Islet precursor cell (in vitro differentiated cells): ENCODE data around the gene ZDHHC7.
"Not testable (repeated sequence)": the region's sequence is repeated elsewhere in the genome, so short reads cannot be mapped to it uniquely, and the experiment has no call there.

Source experiments
- DNase-seq: peaks from one replicate; pipeline ENCODE4 v3.0.0-alpha.2; 2018

The ZDHHC7 gene

DNA sequence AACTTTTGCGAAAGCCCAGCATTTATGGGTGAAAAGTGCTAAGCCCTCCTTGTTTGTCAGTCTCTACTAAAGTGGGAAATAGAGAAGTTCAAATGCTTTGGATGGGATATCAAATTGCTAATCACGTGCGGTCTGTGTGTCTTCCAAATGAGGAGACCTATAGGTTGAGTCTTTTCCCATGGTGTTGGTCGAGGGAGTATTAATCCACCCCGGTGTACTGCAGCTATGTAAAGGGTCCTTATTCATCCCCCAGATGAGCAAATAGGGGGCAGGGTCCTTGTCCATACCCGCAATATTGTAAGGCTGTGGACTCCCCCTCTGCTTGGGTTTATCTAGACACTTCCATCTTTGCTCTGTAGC is 30.8 kb upstream of the ZDHHC7 start:
- no peak for DNase-seq

DNA sequence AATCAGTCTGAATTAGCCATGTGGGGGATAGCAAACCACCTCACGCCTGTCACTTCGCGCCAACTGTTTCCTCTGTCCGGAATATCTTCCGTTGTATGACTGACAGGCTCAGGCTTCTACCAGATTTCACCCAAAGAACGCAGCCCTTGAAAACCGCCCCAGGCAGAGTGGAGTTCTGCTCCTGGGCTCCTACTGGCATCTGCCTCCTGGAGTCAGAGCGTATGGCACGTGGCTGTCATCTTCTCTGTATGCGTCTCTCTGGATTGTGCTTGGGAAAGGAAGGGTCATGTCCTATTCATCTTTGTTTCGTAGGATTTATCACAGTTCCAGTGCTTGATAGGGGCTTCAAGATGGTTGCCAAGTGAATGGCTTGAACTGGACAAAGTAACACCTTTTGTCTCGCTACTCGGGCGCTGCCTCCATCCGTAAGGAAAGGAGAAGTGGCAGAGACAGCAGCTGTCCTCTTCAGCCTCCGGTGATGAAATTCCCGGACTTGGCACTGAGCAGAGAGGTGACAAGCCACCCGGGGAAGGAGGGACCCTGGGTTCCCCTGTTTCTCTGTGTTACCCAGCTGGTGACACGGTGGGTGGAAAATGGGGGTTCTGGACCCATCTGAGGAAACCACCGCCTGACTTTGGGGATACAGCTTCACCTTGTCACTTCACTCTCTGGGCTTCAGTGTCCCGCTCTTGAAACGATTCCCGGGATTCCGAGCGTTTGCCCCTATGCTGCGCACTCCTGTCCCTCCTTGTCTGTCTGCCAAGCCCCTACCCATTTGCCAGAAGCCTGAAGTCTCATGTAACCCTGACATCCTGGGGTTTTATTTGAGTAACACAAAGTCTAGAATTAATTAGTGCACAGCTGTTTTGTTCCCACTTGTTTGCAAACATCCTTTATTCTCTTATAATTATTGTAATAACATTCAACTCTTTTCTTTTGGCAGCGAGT is 30.2 kb upstream of the ZDHHC7 start:
- no peak for DNase-seq

DNA sequence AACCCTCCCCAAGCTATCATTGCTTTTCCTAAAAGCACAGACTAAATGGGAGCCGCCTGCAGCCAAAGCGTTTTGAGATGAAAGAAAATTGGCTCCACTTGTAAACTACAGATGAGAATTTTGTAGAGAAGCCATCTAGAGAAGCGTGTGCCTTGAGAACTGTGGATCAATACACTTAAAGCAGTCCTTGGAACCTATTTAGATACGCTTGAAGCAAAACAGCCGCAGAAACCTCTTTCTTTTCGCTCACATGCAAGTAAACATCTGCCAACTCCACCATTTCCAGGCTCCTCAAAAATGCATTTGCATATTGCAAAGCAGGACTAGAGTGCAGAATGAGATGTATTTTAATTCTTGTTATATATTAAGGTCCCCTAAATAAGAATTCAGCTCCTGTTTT is 29.4 kb upstream of the ZDHHC7 start:
- no peak for DNase-seq

DNA sequence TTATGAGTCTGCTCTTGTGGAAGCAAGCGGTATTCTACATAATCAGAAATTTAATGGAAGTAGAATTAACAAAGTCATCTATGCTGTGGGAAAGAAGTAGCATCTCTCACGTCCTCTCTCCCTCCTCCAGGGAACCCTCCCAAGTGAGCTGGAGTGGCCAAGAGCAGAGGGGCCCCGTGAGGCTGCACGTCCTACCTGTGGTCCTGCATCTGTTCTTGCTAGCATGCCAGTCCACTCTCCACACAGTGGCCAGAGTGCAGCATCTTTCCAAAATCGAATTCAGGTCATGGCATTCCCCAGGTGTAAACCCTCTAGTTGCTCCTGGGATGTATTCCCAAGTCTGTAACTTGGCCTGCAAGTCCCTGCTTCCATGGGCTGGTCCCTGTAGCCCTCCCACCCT is 26.4 kb upstream of the ZDHHC7 start:
- no peak for DNase-seq

DNA sequence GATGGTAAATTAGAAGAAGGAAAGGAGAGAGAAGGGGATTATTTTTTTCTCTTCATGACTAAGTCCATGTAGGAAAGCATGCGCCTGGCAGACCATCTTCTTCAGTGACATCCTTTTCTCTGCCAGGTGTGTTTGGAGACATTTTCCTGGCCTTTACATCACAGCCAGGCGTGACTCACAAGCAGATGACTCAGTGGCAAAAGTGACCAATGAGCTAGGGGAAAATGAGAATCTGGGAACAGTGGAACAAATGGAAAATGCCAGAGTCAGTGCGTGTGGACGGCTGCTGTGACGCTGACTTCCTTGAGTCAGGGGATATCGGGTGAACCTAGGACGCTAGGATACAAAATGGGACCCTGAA is 25.7 kb upstream of the ZDHHC7 start:
- DNase-seq, result peak; percentile 82

DNA sequence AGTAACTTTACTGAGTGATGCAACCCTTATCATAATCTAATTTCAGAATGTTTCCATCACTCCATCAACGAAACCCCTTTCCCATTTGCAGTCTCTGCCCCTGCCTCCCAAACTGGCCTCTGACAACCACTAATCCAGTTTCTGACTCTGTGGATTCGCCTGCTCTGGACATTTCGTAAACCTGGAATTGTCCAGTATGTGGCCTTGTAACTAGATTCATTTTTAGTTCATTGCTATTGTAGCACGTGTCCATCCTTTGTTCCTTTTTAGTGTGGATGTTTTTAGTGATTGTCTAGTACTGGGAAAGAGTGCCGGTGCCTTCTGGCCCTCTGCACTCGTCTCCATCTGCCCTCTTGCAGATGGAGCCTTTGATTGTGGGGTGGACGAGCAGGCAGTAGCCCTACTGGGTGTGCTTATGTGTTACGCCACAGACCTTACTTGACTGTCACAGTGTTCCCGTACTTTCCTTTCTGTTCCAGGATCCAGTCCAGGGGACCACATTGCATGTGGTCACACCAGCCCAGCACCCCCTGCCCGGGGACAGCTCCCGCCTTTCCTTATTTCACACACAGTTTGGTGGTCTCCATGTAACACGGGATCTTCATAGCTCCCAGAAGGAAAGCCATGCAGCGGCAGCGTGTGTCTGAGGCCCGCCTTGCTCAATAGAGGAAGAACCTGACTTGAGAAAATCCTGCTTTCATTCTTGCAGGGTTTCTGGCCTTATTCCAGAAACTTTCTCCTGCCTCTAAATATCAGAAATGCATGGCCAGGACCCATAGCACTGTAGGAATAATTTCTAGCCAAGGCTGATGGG is 25.1 kb upstream of the ZDHHC7 start:
- no peak for DNase-seq

DNA sequence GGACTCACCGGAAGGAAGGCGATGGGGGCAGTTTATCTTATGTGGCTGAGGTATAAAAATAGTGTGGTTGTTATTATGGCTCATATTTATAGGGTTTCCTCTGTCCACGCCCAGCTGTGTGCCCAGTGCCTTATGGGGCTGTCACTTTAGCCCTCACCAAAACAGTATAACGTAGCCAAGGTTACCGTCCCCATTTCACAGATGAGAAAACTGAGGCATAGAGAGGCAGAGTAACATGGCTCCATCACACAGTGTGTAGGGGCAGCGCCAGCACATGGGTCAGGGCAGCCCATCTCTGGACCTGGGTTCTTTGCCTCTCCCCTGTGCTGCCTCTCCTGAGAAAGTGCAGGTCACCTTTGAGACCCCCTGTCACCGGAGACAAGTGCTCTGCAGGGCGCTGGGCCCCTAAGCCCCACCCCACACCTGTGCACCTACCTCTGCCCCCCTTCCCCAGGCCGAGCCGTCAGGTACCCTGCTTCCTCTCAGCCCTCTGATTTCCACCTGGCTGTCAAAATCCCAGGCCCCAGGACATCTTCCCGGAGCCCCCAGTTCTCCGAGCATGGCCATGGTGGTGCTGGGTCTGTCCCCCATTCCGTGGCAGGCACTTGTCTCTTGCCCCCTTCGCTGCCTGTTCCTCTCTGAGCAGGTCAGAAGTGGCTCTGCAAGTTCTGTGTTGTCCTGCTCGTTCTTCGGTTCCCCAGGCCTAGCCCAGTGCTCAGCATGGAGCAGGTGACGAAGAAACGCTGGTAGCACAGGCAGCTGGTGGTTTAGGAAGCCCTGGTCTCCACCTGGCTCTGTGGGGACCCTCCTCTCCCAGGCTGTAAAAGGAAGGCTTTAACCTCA is 23.5 kb upstream of the ZDHHC7 start:
- DNase-seq, result no peak

DNA sequence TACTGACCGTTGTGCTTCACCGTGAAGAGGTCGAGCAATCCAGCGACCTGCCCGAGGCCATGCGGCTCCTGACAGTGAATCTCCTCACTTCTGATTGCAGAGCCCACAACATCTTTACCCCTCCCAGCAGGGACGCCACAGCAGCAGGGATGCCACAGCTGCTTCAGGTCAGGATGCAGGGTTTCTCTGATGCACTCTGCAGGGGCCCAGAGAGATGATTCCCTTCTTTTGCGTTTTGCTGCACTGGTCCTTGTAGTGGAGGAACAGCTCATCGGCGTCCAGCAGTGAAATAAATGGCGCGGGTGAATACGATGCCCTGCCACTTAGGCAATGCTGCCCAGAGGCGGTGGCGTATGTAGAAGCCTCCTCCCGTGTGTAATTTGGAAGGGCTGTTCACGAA is 21.8 kb upstream of the ZDHHC7 start:
- DNase-seq, result no peak

DNA sequence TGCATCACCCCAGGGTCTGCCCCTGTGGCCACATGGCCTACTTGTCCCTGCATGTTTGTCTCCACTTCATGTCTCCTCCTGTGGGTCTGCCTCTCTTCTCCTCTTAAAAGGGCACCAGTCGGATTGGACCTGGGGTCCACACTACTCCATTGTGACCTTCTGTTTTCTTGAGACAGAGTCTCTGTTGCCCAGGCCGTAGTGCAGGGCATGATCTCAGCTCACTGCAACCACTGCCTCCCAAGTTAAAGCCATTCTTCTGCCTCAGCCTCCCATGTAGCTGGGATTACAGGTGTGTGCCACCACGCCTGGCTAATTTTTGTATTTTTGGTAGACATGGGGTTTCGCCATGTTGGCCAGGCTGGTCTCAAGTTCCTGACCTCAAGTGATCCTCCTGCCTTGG is 20.9 kb upstream of the ZDHHC7 start:
- not testable (repeated sequence) for DNase-seq

DNA sequence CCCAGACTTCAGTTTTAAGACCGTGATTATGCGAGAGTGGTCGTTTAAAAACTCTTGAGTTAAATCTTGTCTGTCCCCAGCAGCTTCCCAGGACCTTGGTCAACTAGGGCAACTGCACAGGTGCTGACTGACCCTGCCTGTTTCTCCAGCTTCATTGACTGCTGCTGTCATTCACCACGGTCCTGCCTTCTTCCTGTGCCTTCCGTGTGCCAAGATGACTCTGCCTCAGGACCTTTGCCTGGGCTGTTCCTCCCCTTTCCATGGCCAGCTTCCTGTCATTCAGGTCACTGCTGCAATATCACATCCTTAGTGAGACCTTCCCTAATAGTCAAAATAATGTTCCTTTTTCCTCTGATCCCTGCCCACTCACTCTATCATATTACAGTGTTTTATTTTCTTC is 20.1 kb upstream of the ZDHHC7 start:
- DNase-seq, result no peak

DNA sequence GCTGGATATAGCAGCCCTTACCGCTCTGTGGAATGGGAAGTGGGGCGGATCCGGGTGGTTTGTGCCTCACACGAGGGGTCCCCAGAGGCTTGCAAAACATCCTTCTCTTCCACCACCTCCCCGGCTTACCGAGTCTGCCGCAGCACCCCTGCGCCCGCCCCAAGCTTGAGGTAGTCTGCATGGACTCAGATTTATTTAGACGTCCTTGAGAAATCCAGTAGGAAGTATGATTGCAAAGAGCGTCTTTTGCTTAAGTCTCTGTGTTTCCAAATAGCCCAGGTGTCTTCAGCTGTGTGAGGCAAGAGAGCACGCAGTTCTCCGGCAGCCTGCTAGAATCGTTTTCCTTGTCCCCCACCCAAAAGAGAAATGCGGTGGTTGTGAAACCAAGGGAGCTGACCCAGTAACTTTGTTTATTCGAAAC is 18.7 kb upstream of the ZDHHC7 start:
- DNase-seq, result no peak

DNA sequence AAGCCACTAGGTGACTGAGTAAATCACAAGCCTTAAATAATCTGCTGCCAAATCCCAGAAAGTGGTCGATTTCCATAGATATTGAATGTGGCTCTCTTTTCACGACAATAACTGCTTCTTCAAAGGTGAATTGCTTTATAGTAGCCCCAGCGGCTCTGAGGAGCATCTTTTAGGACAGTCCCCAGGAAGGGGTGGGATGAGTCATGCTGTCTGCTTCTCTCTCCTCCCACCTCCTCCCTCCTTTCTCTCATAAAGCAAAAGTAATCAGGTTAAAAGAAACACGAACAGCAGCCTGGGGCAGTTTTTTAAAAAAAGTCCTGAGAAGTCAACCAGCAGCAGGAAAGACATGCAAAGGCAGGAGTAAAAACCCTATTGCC is 18.1 kb upstream of the ZDHHC7 start:
- DNase-seq, result peak; percentile 89

DNA sequence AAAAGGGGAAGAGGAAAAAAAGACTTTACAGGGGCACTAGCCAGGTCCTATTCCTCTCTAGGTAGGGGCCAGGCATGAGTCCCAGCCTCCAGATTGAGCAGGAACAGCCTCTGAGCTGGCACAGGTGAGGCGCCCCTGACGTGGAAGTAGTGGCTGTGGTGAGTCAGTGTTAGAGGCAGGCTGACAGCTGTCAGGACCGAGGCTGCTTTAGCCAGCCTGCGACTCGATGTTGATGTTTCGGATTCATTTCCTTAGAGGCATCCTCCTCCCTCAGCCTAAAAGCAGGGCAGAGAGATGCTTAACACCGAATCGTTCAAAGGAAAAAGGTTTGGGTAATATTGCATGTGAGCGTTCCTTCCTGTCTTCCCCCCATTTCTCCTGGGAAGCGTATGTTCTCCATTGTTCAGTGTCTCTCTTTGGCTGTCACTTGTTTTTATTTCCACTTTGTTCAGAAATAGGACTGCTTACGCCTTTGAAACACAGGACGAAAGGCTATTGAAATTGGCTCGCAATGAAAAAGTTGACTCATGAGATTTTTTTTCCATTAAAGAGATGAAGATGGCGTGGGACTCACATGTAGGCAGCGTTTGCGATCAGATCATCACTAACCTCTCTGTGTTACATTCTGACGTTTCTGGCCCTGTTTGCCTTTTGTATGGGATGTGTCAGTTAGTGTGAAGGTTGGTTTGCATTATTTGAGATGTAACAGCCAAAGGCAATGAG is 17.5 kb upstream of the ZDHHC7 start:
- DNase-seq, result peak; percentile 87

DNA sequence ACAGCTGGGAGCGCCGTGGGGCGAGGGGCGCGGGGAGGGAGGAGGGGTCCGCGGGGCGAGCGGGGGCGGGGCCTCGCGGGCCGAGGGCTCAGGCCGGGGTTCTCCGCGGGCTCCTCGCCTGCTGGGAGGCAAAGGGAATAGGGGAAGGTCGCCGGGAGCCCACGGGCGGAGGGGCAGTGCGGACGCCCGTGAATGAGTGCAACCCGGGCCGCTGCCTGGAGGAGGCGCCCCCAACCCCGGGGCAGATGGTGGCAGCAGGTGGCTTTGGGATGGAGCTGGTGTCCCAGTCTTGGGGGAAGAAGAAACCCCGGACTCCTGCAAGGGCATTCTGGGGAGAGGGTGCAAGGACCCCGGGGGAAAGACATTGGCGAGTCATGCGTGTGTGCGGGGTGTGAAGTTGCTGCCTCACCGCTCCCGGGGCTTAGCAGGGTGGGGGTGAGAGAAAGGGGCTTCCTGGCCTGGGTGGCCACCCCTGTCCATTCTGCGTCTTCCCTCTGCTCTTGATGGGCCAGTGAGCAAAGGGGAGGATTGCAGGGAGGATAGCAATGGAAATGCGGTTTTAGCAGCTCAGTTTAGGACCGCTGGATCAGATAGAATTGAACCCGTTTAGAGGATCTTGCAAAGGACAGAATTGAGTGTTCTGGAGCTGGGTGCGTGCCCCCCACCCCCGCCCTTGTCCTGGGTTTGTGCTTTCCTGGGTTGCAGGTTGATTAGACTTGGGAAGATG is 16.8 kb upstream of the ZDHHC7 start:
- DNase-seq, result no peak

DNA sequence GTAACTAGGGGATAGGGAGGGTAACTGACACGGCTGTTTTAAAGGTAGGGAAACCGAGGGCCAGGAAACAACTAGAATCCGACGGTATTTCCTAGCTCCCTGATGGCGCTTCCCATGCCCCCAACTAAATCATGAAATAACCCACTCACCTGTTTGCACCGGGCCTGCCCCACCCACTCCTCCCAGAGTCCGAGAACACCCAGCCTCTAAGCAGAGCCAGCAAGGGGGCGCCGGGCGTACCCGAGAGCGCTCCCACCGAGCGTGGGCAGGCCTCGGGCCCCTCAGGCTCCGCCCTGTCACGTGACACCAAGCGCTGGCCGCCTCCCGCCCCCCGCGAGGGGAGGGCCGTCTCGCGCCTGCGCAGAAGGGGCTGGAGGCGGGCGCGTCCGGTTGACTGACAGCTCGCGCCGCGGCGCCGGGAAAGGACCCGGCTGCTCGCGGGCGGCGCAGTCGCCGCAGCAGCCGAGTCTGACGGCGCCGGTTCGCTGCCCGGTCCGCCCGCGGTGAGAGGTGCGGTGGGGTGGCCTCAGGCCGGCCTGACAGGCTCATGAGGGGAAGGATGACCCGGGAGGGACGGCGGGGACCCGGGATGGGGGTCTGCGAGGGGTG is 16.1 kb upstream of the ZDHHC7 start, which contains the start of gene KIAA0513:
KIAA0513 (plus strand) TSS at position 447 of the 609 bp plus-strand sequence. CDS start 39,277 bp downstream, outside the sequence.
- peak; percentile 96 for DNase-seq

DNA sequence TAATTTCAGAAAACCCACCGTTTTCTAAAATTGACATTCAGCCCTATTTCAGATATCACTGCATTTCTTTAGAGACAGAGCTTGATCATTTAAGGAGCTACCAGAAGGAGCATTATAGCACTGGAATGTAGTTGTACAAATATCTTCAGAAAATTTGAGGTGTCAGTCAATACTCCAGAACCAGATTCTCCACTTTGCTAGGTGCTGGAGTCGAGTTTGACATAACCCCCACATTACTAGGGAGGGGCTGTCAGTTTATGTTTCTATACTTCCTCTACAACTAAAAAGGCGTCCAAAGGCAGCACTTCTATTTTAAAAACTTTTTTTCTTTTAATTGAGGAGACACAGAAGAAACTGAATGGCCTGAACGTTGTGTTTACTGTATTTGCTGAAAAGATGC is 15.4 kb upstream of the ZDHHC7 start:
- DNase-seq, result no peak

DNA sequence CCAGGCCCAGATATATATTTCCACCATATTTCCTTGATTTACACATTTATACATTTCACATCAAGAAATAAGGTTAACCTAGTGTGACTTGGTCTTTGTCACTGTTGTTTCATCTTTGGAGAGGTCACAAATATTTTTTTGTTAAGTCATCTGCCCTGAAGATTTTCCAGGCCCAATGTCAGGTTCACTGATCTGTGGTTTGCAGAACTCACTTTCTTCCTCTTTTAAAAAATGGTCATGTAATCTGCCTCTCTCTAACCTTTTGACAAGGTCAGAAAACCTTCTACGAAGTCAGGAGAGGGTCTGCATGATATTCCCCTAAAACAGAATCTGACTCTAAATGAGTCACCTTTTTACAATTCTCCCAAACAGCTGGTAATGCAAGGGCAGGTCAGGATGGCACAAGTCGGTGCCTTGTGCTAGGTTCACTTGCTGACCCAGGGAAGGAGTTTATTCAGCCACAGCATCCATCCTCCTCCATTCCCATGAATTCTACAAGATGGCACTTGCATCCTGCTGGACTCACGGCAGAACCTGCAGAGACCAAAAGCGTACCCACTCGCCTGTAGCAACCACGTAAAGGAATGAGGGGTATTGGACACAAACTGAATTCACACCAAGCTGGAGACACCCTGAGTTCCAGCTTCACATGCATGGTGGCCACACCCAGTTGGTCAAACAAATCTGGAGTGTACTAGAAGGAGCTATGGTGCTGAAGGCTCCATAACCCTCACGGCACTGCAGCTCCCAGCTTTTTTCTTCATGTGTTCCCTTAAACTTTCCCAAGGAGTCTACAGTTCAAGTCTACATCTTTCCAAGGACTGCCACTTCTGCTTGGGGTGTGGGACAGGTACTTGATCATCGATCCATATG is 14.7 kb upstream of the ZDHHC7 start:
- DNase-seq, result no peak

DNA sequence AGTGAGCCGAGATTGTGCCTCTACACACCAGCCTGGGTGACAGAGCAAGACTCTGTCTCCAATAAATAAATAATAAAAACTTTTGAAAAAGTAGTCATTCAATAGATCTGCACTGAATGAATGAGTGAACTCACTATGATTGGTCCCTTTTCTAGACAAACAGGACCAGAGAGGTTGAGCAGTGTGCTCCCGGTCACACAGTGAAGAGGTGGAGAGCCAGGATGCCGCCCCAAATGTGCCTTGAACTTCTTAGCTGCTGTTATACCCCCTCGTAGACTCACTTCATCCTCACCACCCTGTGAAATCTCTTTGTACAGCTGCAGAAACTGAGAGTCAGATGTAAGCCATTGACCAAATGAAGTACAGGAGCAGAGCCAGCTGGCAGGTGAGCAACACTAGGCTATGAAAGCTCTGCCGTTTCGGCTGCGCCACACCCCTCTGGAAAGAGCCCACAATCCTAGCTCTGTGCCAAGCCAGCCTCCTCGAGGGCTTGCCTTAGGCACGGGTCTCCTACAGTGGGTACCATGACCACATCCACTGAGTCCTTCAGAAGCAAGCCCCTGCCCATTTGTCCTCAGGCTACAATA is 8.4 kb upstream of the ZDHHC7 start:
- DNase-seq, result no peak

DNA sequence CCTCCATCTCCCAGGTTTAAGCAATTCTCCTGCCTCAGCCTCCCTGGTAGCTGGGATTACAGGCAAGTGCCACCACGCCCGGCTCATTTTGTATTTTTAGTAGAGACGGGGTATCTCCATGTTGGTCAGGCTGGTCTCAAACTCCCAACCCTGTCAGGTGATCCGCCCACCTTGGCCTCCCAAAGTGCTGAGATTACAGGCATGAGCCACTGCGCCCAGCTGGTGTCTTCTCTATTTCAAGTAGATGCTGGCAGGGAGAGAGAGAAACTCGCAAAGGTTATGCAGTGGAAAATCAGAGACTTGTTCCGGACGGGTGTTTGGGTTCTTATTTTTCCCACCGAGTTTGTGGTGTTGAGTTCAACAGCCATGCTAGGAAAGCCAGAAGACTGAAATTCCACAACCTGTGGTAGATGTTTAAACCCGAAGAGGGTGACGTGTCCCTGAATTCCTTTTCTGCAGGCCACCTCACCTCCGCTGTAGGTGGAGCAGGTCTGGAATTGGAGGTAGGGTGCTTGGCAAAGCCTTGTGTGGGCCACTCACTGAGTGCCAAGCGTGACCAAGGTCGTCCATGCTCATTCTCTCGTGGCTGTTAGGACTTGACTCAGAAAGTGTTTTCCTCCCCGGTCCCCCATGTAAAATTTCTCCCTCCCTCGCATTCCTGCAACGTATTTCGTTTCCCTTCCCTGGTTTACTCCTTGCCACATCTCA is 7.3 kb upstream of the ZDHHC7 start:
- no peak for DNase-seq
